Activated naive CD8-positive, alpha-beta T cell treated with anti-CD3 and anti-CD28 coated beads, Interleukin-2, amount 10 ng/mL, durations not matched to agents 7 days and 5 days (primary cell): ENCODE results near the gene HPDL. TPM values are rescaled to one million over a fixed set of nuclear protein-coding genes. Genes with fewer than 3 reads are reported as not detected.

Experiments used
- ATAC-seq: fragments of 150-1000 bp; cut with Tn5 transposase; one replicate; pipeline ENCODE4 v1.10.0; 2021; ENCODE audit warnings: low read depth, moderate library complexity
- POLR2A ChIA-PET: fragments of 350-600 bp; sonication (Branson Sonifier 250); formaldehyde crosslinking; loops from one replicate; lab custom pipeline; 2021; ENCODE audit warnings: antibody characterized with exemption; lab: Charles Lee
- DNase-seq: peaks from one replicate; pipeline ENCODE4 v3.0.0; 2021
- H3K27ac Mint-ChIP-seq: one replicate; pipeline ENCODE4 v1.8.0; 2022; ENCODE audit warnings: mild to moderate bottlenecking, mixed read lengths
- H3K27me3 Mint-ChIP-seq: one replicate; pipeline ENCODE4 v1.8.0; 2022; ENCODE audit warnings: mild to moderate bottlenecking, moderate library complexity, mixed read lengths
- H3K36me3 Mint-ChIP-seq: one replicate; pipeline ENCODE4 v1.8.0; 2021; ENCODE audit warnings: mild to moderate bottlenecking, mixed read lengths
- H3K4me1 Mint-ChIP-seq: one replicate; pipeline ENCODE4 v1.8.0; 2021; ENCODE audit warnings: mixed read lengths
- H3K4me3 Mint-ChIP-seq: one replicate; pipeline ENCODE4 v1.8.0; 2022; ENCODE audit warnings: mild to moderate bottlenecking, moderate library complexity, mixed read lengths
- H3K9me3 Mint-ChIP-seq: one replicate; pipeline ENCODE4 v1.8.0; 2021; ENCODE audit warnings: mixed read lengths
- total RNA-seq, 2 experiments: library from RNA; stranded (reverse); gene quantifications; one replicate each; pipeline ENCODE4 v1.2.3, GENCODE V29; 2021

HPDL gene
- total RNA-seq, 2 experiments from 2014 or later, result 8.4 to 10.3 TPM

GRCh38 chr1:45327644-45328515 lies 1.2 kb downstream of the HPDL start:
- peak overlapping the region; percentile 82 for H3K4me3 Mint-ChIP-seq
- H3K27ac Mint-ChIP-seq, result peak overlapping the region; percentile 78
- H3K36me3 Mint-ChIP-seq, result peaks cover 7% of the 10 kb centered on the region
- H3K9me3 Mint-ChIP-seq, result no peaks in the 10 kb centered on the region
- DNase-seq (peak; percentile 52), ATAC-seq (no peak)
- POLR2A ChIA-PET, result interaction anchor here (1.1 to 5.1 kb wide), 9 partner anchors 10 to 606 kb away, joined by 3 to 94 read pairs (median 9); partner anchors contain the start of genes CCDC163, HECTD3, MMACHC and MUTYH
- peaks cover 16% of the 10 kb centered on the region for H3K4me1 Mint-ChIP-seq
- H3K27me3 Mint-ChIP-seq, result peaks cover 4% of the 10 kb centered on the region

GRCh38 chr1:45328680-45329079 lies 2.0 kb downstream of the HPDL start:
- no peak for DNase-seq

GRCh38 chr1:45329445-45329844 lies 2.8 kb downstream of the HPDL start:
- POLR2A ChIA-PET, result interaction anchor here (0.6 to 3.4 kb wide), 4 partner anchors 10 to 277 kb away, joined by 3 to 17 read pairs (median 10); partner anchors contain the start of genes MUTYH and TOE1
- H3K27me3 Mint-ChIP-seq, result peaks cover 2% of the 10 kb centered on the region
- H3K4me1 Mint-ChIP-seq, result peaks cover 26% of the 10 kb centered on the region
- peaks cover 16% of the 10 kb centered on the region for H3K36me3 Mint-ChIP-seq
- DNase-seq (no peak), ATAC-seq (no peak)
- peak overlapping the region; percentile 60 for H3K27ac Mint-ChIP-seq
- no peaks in the 10 kb centered on the region for H3K9me3 Mint-ChIP-seq
- H3K4me3 Mint-ChIP-seq, result peak overlapping the region; percentile 41

More at GRCh38 chr1:45328680-45329079, 2.0 kb downstream of the HPDL start:
- ATAC-seq, result no peak
- peak overlapping the region; percentile 56 for H3K4me3 Mint-ChIP-seq
- H3K27me3 Mint-ChIP-seq, result peaks cover 4% of the 10 kb centered on the region
- H3K36me3 Mint-ChIP-seq, result peaks cover 12% of the 10 kb centered on the region
- no peaks in the 10 kb centered on the region for H3K9me3 Mint-ChIP-seq
- H3K27ac Mint-ChIP-seq, result no peak overlapping the region
- peaks cover 18% of the 10 kb centered on the region for H3K4me1 Mint-ChIP-seq
- POLR2A ChIA-PET, result interaction anchor here (0.6 to 5.1 kb wide), 8 partner anchors 11 to 607 kb away, joined by 3 to 94 read pairs (median 10); partner anchors contain the start of genes MUTYH and TOE1

GRCh38 chr1:45331436-45332345 lies 5.0 kb downstream of the HPDL start:
- peaks cover 32% of the 10 kb centered on the region for H3K4me1 Mint-ChIP-seq
- H3K27me3 Mint-ChIP-seq, result no peaks in the 10 kb centered on the region
- no peaks in the 10 kb centered on the region for H3K9me3 Mint-ChIP-seq
- peaks cover 18% of the 10 kb centered on the region for H3K36me3 Mint-ChIP-seq
- DNase-seq (no peak), ATAC-seq (no peak)
- H3K4me3 Mint-ChIP-seq, result no peak overlapping the region
- POLR2A ChIA-PET, result interaction anchor here (1.3 kb wide), 1 partner anchor 8 kb away, joined by 3 read pairs; the partner anchor contains the start of genes MUTYH and TOE1
- no peak overlapping the region for H3K27ac Mint-ChIP-seq

- DNase-seq (no peak), ATAC-seq (no peak)
- H3K4me1 Mint-ChIP-seq, result peaks cover 32% of the 10 kb centered on the region
- POLR2A ChIA-PET, result no interaction called here
- H3K36me3 Mint-ChIP-seq, result peaks cover 18% of the 10 kb centered on the region
- no peak overlapping the region for H3K27ac Mint-ChIP-seq
- no peak overlapping the region for H3K4me3 Mint-ChIP-seq
- H3K9me3 Mint-ChIP-seq, result no peaks in the 10 kb centered on the region
- H3K27me3 Mint-ChIP-seq, result no peaks in the 10 kb centered on the region
Measured at GRCh38 chr1:45332346-45332720, 5.6 kb downstream of the HPDL start.

GRCh38 chr1:45334308-45335245 lies 7.9 kb downstream of the HPDL start:
- Mint-ChIP-seq H3K36me3 (peaks cover 30% of the 10 kb centered on the region), H3K4me3 (no peak overlapping the region), H3K27me3 (no peaks in the 10 kb centered on the region), H3K4me1 (peaks cover 30% of the 10 kb centered on the region), H3K27ac (peak overlapping the region; percentile 85), H3K9me3 (peaks cover 3% of the 10 kb centered on the region)
- POLR2A ChIA-PET, result interaction anchor here (1.2 to 1.5 kb wide), 3 partner anchors 8 to 613 kb away, joined by 4 to 6 read pairs (median 5); partner anchors contain the start of gene HPDL
- DNase-seq, result peak; percentile 45
- peak; percentile 64 for ATAC-seq

GRCh38 chr1:45335855-45336324 lies 9.2 kb downstream of the HPDL start:
- H3K4me3 Mint-ChIP-seq, result no peak overlapping the region
- H3K4me1 Mint-ChIP-seq, result peaks cover 32% of the 10 kb centered on the region
- no peak for ATAC-seq
- peak overlapping the region; percentile 0 for H3K27ac Mint-ChIP-seq
- peaks cover 3% of the 10 kb centered on the region for H3K9me3 Mint-ChIP-seq
- no peaks in the 10 kb centered on the region for H3K27me3 Mint-ChIP-seq
- peaks cover 29% of the 10 kb centered on the region for H3K36me3 Mint-ChIP-seq
- DNase-seq, result no peak
- POLR2A ChIA-PET, result interaction anchor here (1.3 kb wide), 1 partner anchor 9 kb away, joined by 6 read pairs; the partner anchor contains the start of gene HPDL

- Mint-ChIP-seq H3K36me3 (peaks cover 36% of the 10 kb centered on the region), H3K9me3 (peaks cover 3% of the 10 kb centered on the region), H3K27me3 (no peaks in the 10 kb centered on the region), H3K4me1 (peaks cover 46% of the 10 kb centered on the region), H3K27ac (peak overlapping the region; percentile 6), H3K4me3 (peak overlapping the region; percentile 41)
- POLR2A ChIA-PET, result interaction anchor here (0.7 to 1.5 kb wide), 3 partner anchors 11 to 331 kb away, joined by 4 to 9 read pairs (median 5); partner anchors contain the start of gene HPDL
- DNase-seq (no peak), ATAC-seq (no peak)
Measured at GRCh38 chr1:45337630-45338325, 11.1 kb downstream of the HPDL start.

GRCh38 chr1:45339789-45340558 lies 13.3 kb downstream of the HPDL start, which contains the start of the genes MUTYH and TOE1:
Gene MUTYH (minus strand): TSS chr1:45340440. CDS start chr1:45334505, 5,935 bp downstream.
Gene TOE1 (plus strand): TSS chr1:45340170. CDS start chr1:45340253, 83 bp downstream.
- ATAC-seq (peak; percentile 87), DNase-seq (peak; percentile 96)
- Mint-ChIP-seq H3K4me3 (peak within 1 kb of the TSS; percentile 98), H3K4me1 (peaks cover 35% of the 10 kb centered on the region), H3K36me3 (peaks cover 29% of the 10 kb centered on the region), H3K27me3 (no peaks in the 10 kb centered on the region), H3K27ac (peak within 1 kb of the TSS; percentile 98), H3K9me3 (peaks cover 3% of the 10 kb centered on the region)
- POLR2A ChIA-PET, result interaction anchor here (0.5 to 5.7 kb wide), 36 partner anchors 9 to 620 kb away, joined by 3 to 94 read pairs (median 5); partner anchors contain the start of genes AKR1A1, BTBD19, CCDC163 and DYNLT4

- Mint-ChIP-seq H3K27ac (peak overlapping the region; percentile 98), H3K9me3 (peaks cover 3% of the 10 kb centered on the region), H3K27me3 (no peaks in the 10 kb centered on the region), H3K36me3 (peaks cover 27% of the 10 kb centered on the region), H3K4me3 (peak overlapping the region; percentile 98), H3K4me1 (peaks cover 33% of the 10 kb centered on the region)
- DNase-seq, result peak; percentile 46
- POLR2A ChIA-PET, result interaction anchor here (0.5 to 5.7 kb wide), 19 partner anchors 8 to 620 kb away, joined by 3 to 94 read pairs (median 13); partner anchors contain the start of genes AKR1A1, BTBD19, CCDC163 and DYNLT4
- no peak for ATAC-seq
Measured at GRCh38 chr1:45340816-45341466, 14.2 kb downstream of the HPDL start.
